GM21367 (cell line): ENCODE results near the gene PDGFA.

ENCODE experiments used
- ATAC-seq: cut with Tn5 transposase; IDR thresholded peaks from one replicate; pipeline ENCODE4 v1.9.1; 2021; ENCODE audit not compliant: unreplicated experiment

The PDGFA gene

GRCh38 chr7:537911-538634 lies 18.4 kb upstream of the PDGFA start:
- no peak for ATAC-seq

GRCh38 chr7:536231-536630 lies 16.6 kb upstream of the PDGFA start:
- no peak for ATAC-seq

- ATAC-seq = no peak
Observed at GRCh38 chr7:534959-535358, 15.3 kb upstream of the PDGFA start.

- ATAC-seq = no peak
Observed at GRCh38 chr7:534075-534474, 14.4 kb upstream of the PDGFA start.

GRCh38 chr7:533266-533665 lies 13.6 kb upstream of the PDGFA start:
- ATAC-seq = no peak

- ATAC-seq = no peak
Observed at GRCh38 chr7:532379-533143, 12.9 kb upstream of the PDGFA start.

GRCh38 chr7:531777-532176 lies 12.1 kb upstream of the PDGFA start:
- ATAC-seq = no peak

- ATAC-seq = no peak
Observed at GRCh38 chr7:528451-528850, 8.8 kb upstream of the PDGFA start.

GRCh38 chr7:527723-528122 lies 8.1 kb upstream of the PDGFA start:
- ATAC-seq = no peak

- ATAC-seq = no peak
Observed at GRCh38 chr7:526460-527034, 6.9 kb upstream of the PDGFA start.

GRCh38 chr7:525740-526139 lies 6.1 kb upstream of the PDGFA start:
- no peak for ATAC-seq

- ATAC-seq = no peak
Observed at GRCh38 chr7:524800-525199, 5.2 kb upstream of the PDGFA start.

- no peak for ATAC-seq
Observed at GRCh38 chr7:523347-524336, 4.0 kb upstream of the PDGFA start.

GRCh38 chr7:522951-523314 lies 3.3 kb upstream of the PDGFA start:
- no peak for ATAC-seq

- ATAC-seq = no peak
Observed at GRCh38 chr7:522071-522950, 2.7 kb upstream of the PDGFA start.

- no peak for ATAC-seq
Observed at GRCh38 chr7:521221-522070, 1.8 kb upstream of the PDGFA start.

- no peak for ATAC-seq
Observed at GRCh38 chr7:520503-521161, 986 bp upstream of the PDGFA start.

- ATAC-seq = no peak
Observed at GRCh38 chr7:518630-519483, 789 bp downstream of the PDGFA start.
